CD14-positive monocyte (primary cell): ENCODE results near the gene BOD1L1. TPM values are rescaled to one million over a fixed set of nuclear protein-coding genes. Genes with fewer than 3 reads are reported as not detected.

Source experiments
- DNase-seq, 3 donors: peaks; one replicate each; pipeline ENCODE4 v3.0.0-alpha.2; 2011 to 2022
- H2AFZ ChIP-seq: 2 replicates; pipeline ENCODE4 v1.6.0; 2012; ENCODE audit warnings: mild to moderate bottlenecking, low read depth, low read length, inconsistent platforms; ENCODE audit not compliant: insufficient read depth, poor library complexity, severe bottlenecking
- H3K27ac ChIP-seq, 2 donors: 1 replicate in 1 of 2; 2 replicates in 1 of 2; pipeline ENCODE4 v1.5.1; 2012 to 2013; ENCODE audit warnings: low read length in 2 of 2, control low read depth in 1 of 2, inconsistent platforms in 1 of 2, low read depth in 1 of 2, mild to moderate bottlenecking in 1 of 2
- H3K27me3 ChIP-seq, 2 donors: one replicate each; pipeline versions ENCODE4 v1.6.0 to v1.6.1; 2011 to 2013; ENCODE audit warnings: low read length in 2 of 2; ENCODE audit not compliant: control insufficient read depth in 2 of 2, insufficient read depth in 2 of 2
- H3K36me3 ChIP-seq, 2 donors: replicated peaks in 1 of 2; 1 replicate in 1 of 2; 2 replicates in 1 of 2; pipeline versions ENCODE4 v1.5.1 to v1.6.1; 2012 to 2013; ENCODE audit warnings: low read length in 2 of 2, control low read depth in 1 of 2, inconsistent platforms in 1 of 2, mild to moderate bottlenecking in 1 of 2; ENCODE audit not compliant: insufficient read depth in 2 of 2, control insufficient read depth in 1 of 2
- H3K4me1 ChIP-seq, 2 donors: 1 replicate in 1 of 2; 2 replicates in 1 of 2; pipeline versions ENCODE4 v1.5.1 to v1.6.1; 2012 to 2013; ENCODE audit warnings: low read length in 2 of 2, control low read depth in 1 of 2, inconsistent platforms in 1 of 2, mild to moderate bottlenecking in 1 of 2, moderate library complexity in 1 of 2; ENCODE audit not compliant: insufficient read depth in 2 of 2, control insufficient read depth in 1 of 2
- H3K4me2 ChIP-seq: replicated peaks from 2 replicates; pipeline ENCODE3; 2012; ENCODE audit warnings: low read length, moderate library complexity, mild to moderate bottlenecking; ENCODE audit not compliant: poor library complexity, severe bottlenecking; ENCODE audit errors: extremely low read depth
- H3K4me3 ChIP-seq, 3 experiments: fragments of 200-600 bp in 1 of 3; sonication (generic) in 1 of 3; replicated peaks in 1 of 3; 1 replicate in 2 of 3; 2 replicates in 1 of 3; pipeline ENCODE4 v1.5.1; 2011 to 2013; ENCODE audit warnings: low read length in 3 of 3, mild to moderate bottlenecking in 3 of 3, control low read depth in 2 of 3, low read depth in 2 of 3, inconsistent platforms in 1 of 3, moderate library complexity in 1 of 3
- H3K79me2 ChIP-seq: 2 replicates; pipeline ENCODE4 v1.6.0; 2012; ENCODE audit warnings: mild to moderate bottlenecking, control low read depth, inconsistent platforms, low read length, moderate library complexity; ENCODE audit not compliant: insufficient read depth
- H3K9ac ChIP-seq: 2 replicates; pipeline ENCODE4 v1.6.0; 2017; ENCODE audit warnings: low read length, mild to moderate bottlenecking; ENCODE audit not compliant: insufficient read depth, poor library complexity, severe bottlenecking
- H3K9me3 ChIP-seq, 2 donors: replicated peaks in 1 of 2; 1 replicate in 1 of 2; 2 replicates in 1 of 2; pipeline versions ENCODE4 v1.5.1 to v1.6.1; 2012 to 2013; ENCODE audit warnings: low read length in 2 of 2, control low read depth in 1 of 2; ENCODE audit not compliant: control insufficient read depth in 1 of 2, insufficient read depth in 1 of 2
- H4K20me1 ChIP-seq: 2 replicates; pipeline ENCODE4 v1.6.0; 2012; ENCODE audit warnings: mild to moderate bottlenecking, low read length, control low read depth, moderate library complexity; ENCODE audit not compliant: insufficient read depth
- H3K27ac Mint-ChIP-seq, 7 donors: one replicate each; pipeline ENCODE4 v1.8.0; 2020; ENCODE audit warnings: mild to moderate bottlenecking in 7 of 7, mixed read lengths in 7 of 7, moderate library complexity in 6 of 7, inconsistent platforms in 2 of 7
- H3K27me3 Mint-ChIP-seq, 3 donors: one replicate each; pipeline ENCODE4 v1.8.0; 2021 to 2022; ENCODE audit warnings: low read depth in 3 of 3, mild to moderate bottlenecking in 3 of 3, mixed read lengths in 3 of 3, moderate library complexity in 3 of 3, inconsistent platforms in 1 of 3
- H3K36me3 Mint-ChIP-seq, 2 donors: one replicate each; pipeline ENCODE4 v1.8.0; 2020; ENCODE audit warnings: mixed read lengths in 2 of 2, inconsistent platforms in 1 of 2, mild to moderate bottlenecking in 1 of 2
- H3K4me1 Mint-ChIP-seq: one replicate; pipeline ENCODE4 v1.8.0; 2020; ENCODE audit warnings: mild to moderate bottlenecking, mixed read lengths
- H3K4me3 Mint-ChIP-seq, 2 donors: one replicate each; pipeline ENCODE4 v1.8.0; 2020; ENCODE audit warnings: mild to moderate bottlenecking in 2 of 2, mixed read lengths in 2 of 2, moderate library complexity in 1 of 2
- H3K9me3 Mint-ChIP-seq, 7 donors: one replicate each; pipeline ENCODE4 v1.8.0; 2020 to 2022; ENCODE audit warnings: mixed read lengths in 7 of 7, mild to moderate bottlenecking in 6 of 7, moderate library complexity in 6 of 7, inconsistent platforms in 2 of 7
- WGBS: methylation state at CpG from one replicate; pipeline ENCODE4 v1.1.5; 2013; ENCODE audit warnings: missing lambda C conversion rate; ENCODE audit not compliant: insufficient coverage; 5-methylcytosine and 5-hydroxymethylcytosine counted together
- intact Hi-C, 2 donors: fragments of 100-400 bp; cut with micrococcal nuclease; formaldehyde crosslinking; loops; one replicate each; pipeline versions ENCODE4 v1.15.0 to v1.15.1; 2023
- polyA plus RNA-seq, 3 donors: library from polyadenylated mRNA; depleted of rRNA in 1 of 3; unstranded in 2 of 3; stranded (reverse) in 1 of 3; fragments of 300-500 nt in 2 of 3; fragments of >200 nt in 1 of 3; fragmentation: Illumina TruSeq in 2 of 3; gene quantifications; 1 replicate in 2 of 3; 2 replicates in 1 of 3; pipeline ENCODE4 v1.2.3, GENCODE V29; 2012 to 2021
- TF ChIP-seq, protein P1 (sequence below): fragments of 200-600 bp; IDR thresholded peaks from one replicate; pipeline ENCODE4 v1.8.0; 2022; ENCODE audit warnings: antibody characterized with exemption, mild to moderate bottlenecking

BOD1L1 gene
- polyA plus RNA-seq, 3 donors: 0.72 to 26.7 (median 1.5) TPM

DNA sequence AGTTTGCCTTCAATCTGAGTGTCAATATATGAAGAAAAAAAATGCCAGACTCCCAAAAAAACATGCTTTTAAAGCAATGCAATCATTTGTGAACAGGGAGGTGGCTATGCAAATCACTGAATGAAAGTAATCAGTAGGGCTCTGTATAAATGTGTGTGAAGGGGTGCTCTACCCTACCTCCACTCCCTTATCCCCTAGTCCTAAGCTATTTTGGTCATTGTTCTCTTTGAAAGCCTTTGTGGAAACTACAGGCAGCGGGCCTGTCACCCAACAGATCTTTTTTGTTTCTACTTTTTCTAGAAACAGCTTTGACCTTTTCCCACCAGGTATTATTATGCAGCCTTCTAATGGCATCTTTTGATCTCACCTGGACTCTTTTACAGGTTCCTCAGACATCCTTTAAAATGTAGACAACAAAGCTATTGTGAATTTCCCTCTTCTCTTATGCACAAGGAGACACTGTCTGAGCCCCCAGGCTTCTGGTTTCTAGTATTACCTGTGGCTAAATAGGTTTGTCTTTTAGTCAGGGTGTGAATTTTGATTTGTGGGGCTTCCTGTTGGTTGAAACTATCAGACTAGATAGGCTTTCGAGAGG is 9.2 kb downstream of the BOD1L1 start:
- TF ChIP-seq, protein P1, sequence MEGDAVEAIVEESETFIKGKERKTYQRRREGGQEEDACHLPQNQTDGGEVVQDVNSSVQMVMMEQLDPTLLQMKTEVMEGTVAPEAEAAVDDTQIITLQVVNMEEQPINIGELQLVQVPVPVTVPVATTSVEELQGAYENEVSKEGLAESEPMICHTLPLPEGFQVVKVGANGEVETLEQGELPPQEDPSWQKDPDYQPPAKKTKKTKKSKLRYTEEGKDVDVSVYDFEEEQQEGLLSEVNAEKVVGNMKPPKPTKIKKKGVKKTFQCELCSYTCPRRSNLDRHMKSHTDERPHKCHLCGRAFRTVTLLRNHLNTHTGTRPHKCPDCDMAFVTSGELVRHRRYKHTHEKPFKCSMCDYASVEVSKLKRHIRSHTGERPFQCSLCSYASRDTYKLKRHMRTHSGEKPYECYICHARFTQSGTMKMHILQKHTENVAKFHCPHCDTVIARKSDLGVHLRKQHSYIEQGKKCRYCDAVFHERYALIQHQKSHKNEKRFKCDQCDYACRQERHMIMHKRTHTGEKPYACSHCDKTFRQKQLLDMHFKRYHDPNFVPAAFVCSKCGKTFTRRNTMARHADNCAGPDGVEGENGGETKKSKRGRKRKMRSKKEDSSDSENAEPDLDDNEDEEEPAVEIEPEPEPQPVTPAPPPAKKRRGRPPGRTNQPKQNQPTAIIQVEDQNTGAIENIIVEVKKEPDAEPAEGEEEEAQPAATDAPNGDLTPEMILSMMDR: no peak
- peaks cover 40% of the 10 kb centered on the region for H3K4me1 Mint-ChIP-seq
- no peak overlapping the region for H3K4me3 ChIP-seq
- peaks cover 25 to 29% of the 10 kb centered on the region in 2 donors for H3K4me1 ChIP-seq
- peaks cover 0 to 2% (median 0%) of the 10 kb centered on the region in 7 donors for H3K9me3 Mint-ChIP-seq
- DNase-seq: no peak
- no peak overlapping the region for H3K4me2 ChIP-seq
- no peak overlapping the region for H3K27ac ChIP-seq
- H3K9me3 ChIP-seq: no peaks in the 10 kb centered on the region
- no peaks in the 10 kb centered on the region for H3K27me3 Mint-ChIP-seq
- H3K27ac Mint-ChIP-seq: peak overlapping the region in 1 of 7 donors; percentile 14
- no peak overlapping the region for H3K9ac ChIP-seq
- peaks cover 77% of the 10 kb centered on the region for H3K79me2 ChIP-seq
- peaks cover 55 to 64% of the 10 kb centered on the region in 2 donors for H3K36me3 Mint-ChIP-seq
- WGBS: 100% methylated on average over 1 of the region's 2 CpGs
- peaks cover 37 to 51% of the 10 kb centered on the region in 2 donors for H3K36me3 ChIP-seq
- H4K20me1 ChIP-seq: peaks cover 46% of the 10 kb centered on the region
- H3K27me3 ChIP-seq: no peaks in the 10 kb centered on the region
- H2AFZ ChIP-seq: no peak overlapping the region
- no peak overlapping the region for H3K4me3 Mint-ChIP-seq
- intact Hi-C loops: no loop called here

DNA sequence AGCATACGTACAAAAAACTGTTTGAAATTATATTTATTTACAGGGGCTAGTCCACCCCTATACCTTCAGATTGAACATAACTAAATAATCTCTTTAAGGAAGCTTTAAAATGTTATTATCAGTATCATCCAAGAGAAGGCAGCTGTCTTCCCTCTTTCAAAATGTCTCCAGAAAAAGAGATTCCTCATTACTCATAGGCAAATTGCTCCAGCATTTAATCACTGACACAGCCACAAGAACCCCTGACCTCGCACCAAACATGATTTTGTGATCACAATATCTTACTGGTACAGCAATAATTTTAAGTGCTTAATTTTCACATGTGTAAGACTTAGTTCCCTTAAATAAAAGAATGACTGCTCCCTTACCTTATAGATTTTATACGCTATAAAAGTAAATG is 9.7 kb downstream of the BOD1L1 start:
- peaks cover 72% of the 10 kb centered on the region for H3K79me2 ChIP-seq
- H3K9me3 ChIP-seq: no peaks in the 10 kb centered on the region
- TF ChIP-seq, protein P1: no peak
- H3K27me3 Mint-ChIP-seq: no peaks in the 10 kb centered on the region
- no peak overlapping the region for H3K4me3 ChIP-seq
- peaks cover 54 to 62% of the 10 kb centered on the region in 2 donors for H3K36me3 Mint-ChIP-seq
- no peak overlapping the region for H3K9ac ChIP-seq
- no peak overlapping the region for H3K27ac Mint-ChIP-seq
- H3K4me3 Mint-ChIP-seq: no peak overlapping the region
- H3K27me3 ChIP-seq: no peaks in the 10 kb centered on the region
- no peak overlapping the region for H2AFZ ChIP-seq
- intact Hi-C loops: no loop called here
- H3K4me1 Mint-ChIP-seq: peaks cover 39% of the 10 kb centered on the region
- no peak overlapping the region for H3K4me2 ChIP-seq
- peaks cover 41% of the 10 kb centered on the region for H4K20me1 ChIP-seq
- no peak overlapping the region for H3K27ac ChIP-seq
- no peak for DNase-seq
- peaks cover 37 to 56% of the 10 kb centered on the region in 2 donors for H3K36me3 ChIP-seq
- WGBS: no CpG with 5 or more reads among the region's 3 CpGs
- peaks cover 28 to 30% of the 10 kb centered on the region in 2 donors for H3K4me1 ChIP-seq
- H3K9me3 Mint-ChIP-seq: peaks cover 0 to 2% (median 0%) of the 10 kb centered on the region in 7 donors
